Measurements from ENCODE around the gene SPINK1. TPM values are rescaled to one million over a fixed set of nuclear protein-coding genes. Genes with fewer than 3 reads are reported as not detected.
A peak's percentile ranks its signal among the peaks of the same experiment; 100 is the strongest.

Gene SPINK1
- total and polyA plus RNA-seq, 2 experiments from 2014 or later: 0.82 TPM; not detected in 1

DNA sequence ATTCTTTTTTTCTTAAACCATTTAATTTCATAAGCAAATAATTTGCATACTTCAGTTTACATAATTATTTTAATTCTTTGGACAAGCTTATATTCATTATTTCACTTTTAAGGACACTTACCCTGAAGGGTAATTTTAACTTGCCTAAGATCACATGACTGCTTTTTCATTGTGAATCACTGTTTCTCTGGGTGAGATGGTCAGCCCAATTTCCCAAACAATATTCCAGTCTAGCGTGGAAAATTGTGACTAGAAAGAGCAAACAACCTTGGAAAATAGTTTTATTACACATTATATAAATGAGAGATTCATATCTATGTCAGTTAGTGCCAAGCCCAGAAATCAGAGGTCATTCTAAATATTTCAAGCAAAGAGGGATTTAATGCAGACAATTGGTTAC, 27.5 kb downstream of the SPINK1 start:
- H3K4me3 ChIP-seq: no peak overlapping the region
- H3K27ac ChIP-seq (ENCODE audit: low read depth): no peak overlapping the region
- H3F3A ChIP-seq (replicated peaks; ENCODE audit: low read depth): no peaks in the 10 kb centered on the region
- no peaks in the 10 kb centered on the region for H3K36me3 ChIP-seq (ENCODE audit: insufficient read depth)
- Mint-ChIP-seq H3K9me3 (no peaks in the 10 kb centered on the region), H3K4me3 (no peak overlapping the region), H3K27ac (no peak overlapping the region), H3K36me3 (ENCODE audit: low read depth) (no peaks in the 10 kb centered on the region), H3K4me1 (peaks cover 6% of the 10 kb centered on the region; the same call in 2 of the 3 replicates), H3K27me3 (ENCODE audit: insufficient read depth, low read depth, poor library complexity) (no peaks in the 10 kb centered on the region)
- ATAC-seq (no peak), DNase-seq (ENCODE audit: low spot score) (no peak)
- no peaks in the 10 kb centered on the region for H3K27me3 ChIP-seq (ENCODE audit: insufficient read depth)
- no peaks in the 10 kb centered on the region for H4K20me1 ChIP-seq (replicated peaks; ENCODE audit: insufficient read depth)
- H2AFZ ChIP-seq: peak overlapping the region; percentile 35; the same call in 1 of the 2 replicates
- TF ChIP-seq, protein P1, sequence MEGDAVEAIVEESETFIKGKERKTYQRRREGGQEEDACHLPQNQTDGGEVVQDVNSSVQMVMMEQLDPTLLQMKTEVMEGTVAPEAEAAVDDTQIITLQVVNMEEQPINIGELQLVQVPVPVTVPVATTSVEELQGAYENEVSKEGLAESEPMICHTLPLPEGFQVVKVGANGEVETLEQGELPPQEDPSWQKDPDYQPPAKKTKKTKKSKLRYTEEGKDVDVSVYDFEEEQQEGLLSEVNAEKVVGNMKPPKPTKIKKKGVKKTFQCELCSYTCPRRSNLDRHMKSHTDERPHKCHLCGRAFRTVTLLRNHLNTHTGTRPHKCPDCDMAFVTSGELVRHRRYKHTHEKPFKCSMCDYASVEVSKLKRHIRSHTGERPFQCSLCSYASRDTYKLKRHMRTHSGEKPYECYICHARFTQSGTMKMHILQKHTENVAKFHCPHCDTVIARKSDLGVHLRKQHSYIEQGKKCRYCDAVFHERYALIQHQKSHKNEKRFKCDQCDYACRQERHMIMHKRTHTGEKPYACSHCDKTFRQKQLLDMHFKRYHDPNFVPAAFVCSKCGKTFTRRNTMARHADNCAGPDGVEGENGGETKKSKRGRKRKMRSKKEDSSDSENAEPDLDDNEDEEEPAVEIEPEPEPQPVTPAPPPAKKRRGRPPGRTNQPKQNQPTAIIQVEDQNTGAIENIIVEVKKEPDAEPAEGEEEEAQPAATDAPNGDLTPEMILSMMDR (conservative IDR thresholded peaks at IDR 0.05; ENCODE audit: low read depth in 2 of 2): no peak
- TF ChIP-seq POLR2AphosphoS5 (IDR thresholded peaks at IDR 0.05; ENCODE audit: low read depth) (no peak), NANOG (IDR thresholded peaks at IDR 0.05; ENCODE audit: borderline replicate concordance) (no peak), CREB1 (CRISPR knock-in tag; IDR thresholded peaks at IDR 0.05; ENCODE audit: low read depth) (no peak), EZH2phosphoT487 (IDR thresholded peaks at IDR 0.05; ENCODE audit: unreplicated experiment) (no peak), STAT1 (IDR thresholded peaks at IDR 0.05; ENCODE audit: unreplicated experiment) (no peak), ZNF114 (CRISPR knock-in tag; IDR thresholded peaks at IDR 0.05) (no peak), EZH2 (IDR thresholded peaks at IDR 0.05; ENCODE audit: low read depth, unreplicated experiment) (no peak), JUNB (IDR thresholded peaks at IDR 0.05; ENCODE audit: unreplicated experiment) (no peak), ZNF331 (CRISPR knock-in tag; IDR thresholded peaks at IDR 0.05; ENCODE audit: low read depth) (no peak)
- TF ChIP-seq, protein P2, sequence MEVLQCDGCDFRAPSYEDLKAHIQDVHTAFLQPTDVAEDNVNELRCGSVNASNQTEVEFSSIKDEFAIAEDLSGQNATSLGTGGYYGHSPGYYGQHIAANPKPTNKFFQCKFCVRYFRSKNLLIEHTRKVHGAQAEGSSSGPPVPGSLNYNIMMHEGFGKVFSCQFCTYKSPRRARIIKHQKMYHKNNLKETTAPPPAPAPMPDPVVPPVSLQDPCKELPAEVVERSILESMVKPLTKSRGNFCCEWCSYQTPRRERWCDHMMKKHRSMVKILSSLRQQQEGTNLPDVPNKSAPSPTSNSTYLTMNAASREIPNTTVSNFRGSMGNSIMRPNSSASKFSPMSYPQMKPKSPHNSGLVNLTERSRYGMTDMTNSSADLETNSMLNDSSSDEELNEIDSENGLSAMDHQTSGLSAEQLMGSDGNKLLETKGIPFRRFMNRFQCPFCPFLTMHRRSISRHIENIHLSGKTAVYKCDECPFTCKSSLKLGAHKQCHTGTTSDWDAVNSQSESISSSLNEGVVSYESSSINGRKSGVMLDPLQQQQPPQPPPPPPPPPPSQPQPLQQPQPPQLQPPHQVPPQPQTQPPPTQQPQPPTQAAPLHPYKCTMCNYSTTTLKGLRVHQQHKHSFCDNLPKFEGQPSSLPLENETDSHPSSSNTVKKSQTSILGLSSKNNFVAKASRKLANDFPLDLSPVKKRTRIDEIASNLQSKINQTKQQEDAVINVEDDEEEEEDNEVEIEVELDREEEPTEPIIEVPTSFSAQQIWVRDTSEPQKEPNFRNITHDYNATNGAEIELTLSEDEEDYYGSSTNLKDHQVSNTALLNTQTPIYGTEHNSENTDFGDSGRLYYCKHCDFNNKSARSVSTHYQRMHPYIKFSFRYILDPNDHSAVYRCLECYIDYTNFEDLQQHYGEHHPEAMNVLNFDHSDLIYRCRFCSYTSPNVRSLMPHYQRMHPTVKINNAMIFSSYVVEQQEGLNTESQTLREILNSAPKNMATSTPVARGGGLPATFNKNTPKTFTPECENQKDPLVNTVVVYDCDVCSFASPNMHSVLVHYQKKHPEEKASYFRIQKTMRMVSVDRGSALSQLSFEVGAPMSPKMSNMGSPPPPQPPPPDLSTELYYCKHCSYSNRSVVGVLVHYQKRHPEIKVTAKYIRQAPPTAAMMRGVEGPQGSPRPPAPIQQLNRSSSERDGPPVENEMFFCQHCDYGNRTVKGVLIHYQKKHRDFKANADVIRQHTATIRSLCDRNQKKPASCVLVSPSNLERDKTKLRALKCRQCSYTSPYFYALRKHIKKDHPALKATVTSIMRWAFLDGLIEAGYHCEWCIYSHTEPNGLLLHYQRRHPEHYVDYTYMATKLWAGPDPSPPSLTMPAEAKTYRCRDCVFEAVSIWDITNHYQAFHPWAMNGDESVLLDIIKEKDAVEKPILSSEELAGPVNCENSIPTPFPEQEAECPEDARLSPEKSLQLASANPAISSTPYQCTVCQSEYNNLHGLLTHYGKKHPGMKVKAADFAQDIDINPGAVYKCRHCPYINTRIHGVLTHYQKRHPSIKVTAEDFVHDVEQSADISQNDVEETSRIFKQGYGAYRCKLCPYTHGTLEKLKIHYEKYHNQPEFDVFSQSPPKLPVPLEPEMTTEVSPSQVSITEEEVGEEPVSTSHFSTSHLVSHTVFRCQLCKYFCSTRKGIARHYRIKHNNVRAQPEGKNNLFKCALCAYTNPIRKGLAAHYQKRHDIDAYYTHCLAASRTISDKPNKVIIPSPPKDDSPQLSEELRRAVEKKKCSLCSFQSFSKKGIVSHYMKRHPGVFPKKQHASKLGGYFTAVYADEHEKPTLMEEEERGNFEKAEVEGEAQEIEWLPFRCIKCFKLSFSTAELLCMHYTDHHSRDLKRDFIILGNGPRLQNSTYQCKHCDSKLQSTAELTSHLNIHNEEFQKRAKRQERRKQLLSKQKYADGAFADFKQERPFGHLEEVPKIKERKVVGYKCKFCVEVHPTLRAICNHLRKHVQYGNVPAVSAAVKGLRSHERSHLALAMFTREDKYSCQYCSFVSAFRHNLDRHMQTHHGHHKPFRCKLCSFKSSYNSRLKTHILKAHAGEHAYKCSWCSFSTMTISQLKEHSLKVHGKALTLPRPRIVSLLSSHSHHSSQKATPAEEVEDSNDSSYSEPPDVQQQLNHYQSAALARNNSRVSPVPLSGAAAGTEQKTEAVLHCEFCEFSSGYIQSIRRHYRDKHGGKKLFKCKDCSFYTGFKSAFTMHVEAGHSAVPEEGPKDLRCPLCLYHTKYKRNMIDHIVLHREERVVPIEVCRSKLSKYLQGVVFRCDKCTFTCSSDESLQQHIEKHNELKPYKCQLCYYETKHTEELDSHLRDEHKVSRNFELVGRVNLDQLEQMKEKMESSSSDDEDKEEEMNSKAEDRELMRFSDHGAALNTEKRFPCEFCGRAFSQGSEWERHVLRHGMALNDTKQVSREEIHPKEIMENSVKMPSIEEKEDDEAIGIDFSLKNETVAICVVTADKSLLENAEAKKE (CRISPR knock-in tag; IDR thresholded peaks at IDR 0.05): no peak
- TF ChIP-seq, protein P3, sequence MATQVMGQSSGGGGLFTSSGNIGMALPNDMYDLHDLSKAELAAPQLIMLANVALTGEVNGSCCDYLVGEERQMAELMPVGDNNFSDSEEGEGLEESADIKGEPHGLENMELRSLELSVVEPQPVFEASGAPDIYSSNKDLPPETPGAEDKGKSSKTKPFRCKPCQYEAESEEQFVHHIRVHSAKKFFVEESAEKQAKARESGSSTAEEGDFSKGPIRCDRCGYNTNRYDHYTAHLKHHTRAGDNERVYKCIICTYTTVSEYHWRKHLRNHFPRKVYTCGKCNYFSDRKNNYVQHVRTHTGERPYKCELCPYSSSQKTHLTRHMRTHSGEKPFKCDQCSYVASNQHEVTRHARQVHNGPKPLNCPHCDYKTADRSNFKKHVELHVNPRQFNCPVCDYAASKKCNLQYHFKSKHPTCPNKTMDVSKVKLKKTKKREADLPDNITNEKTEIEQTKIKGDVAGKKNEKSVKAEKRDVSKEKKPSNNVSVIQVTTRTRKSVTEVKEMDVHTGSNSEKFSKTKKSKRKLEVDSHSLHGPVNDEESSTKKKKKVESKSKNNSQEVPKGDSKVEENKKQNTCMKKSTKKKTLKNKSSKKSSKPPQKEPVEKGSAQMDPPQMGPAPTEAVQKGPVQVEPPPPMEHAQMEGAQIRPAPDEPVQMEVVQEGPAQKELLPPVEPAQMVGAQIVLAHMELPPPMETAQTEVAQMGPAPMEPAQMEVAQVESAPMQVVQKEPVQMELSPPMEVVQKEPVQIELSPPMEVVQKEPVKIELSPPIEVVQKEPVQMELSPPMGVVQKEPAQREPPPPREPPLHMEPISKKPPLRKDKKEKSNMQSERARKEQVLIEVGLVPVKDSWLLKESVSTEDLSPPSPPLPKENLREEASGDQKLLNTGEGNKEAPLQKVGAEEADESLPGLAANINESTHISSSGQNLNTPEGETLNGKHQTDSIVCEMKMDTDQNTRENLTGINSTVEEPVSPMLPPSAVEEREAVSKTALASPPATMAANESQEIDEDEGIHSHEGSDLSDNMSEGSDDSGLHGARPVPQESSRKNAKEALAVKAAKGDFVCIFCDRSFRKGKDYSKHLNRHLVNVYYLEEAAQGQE (IDR thresholded peaks at IDR 0.05; ENCODE audit: unreplicated experiment): no peak
- TF ChIP-seq, protein P4, sequence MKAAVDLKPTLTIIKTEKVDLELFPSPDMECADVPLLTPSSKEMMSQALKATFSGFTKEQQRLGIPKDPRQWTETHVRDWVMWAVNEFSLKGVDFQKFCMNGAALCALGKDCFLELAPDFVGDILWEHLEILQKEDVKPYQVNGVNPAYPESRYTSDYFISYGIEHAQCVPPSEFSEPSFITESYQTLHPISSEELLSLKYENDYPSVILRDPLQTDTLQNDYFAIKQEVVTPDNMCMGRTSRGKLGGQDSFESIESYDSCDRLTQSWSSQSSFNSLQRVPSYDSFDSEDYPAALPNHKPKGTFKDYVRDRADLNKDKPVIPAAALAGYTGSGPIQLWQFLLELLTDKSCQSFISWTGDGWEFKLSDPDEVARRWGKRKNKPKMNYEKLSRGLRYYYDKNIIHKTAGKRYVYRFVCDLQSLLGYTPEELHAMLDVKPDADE (IDR thresholded peaks at IDR 0.05): no peak
- no peak overlapping the region for H3K4me2 ChIP-seq
- H3K4me1 ChIP-seq (ENCODE audit: insufficient read depth): peaks cover 14% of the 10 kb centered on the region
- H3K9me2 ChIP-seq (ENCODE audit: insufficient read depth): no peaks in the 10 kb centered on the region
- H3K79me2 ChIP-seq (replicated peaks; ENCODE audit: insufficient read depth): no peaks in the 10 kb centered on the region

Data from GM23338 (cell line).